GM12874 (cell line): ENCODE results near the gene CHCHD5.

Experiments
- TF ChIP-seq, protein P1 (sequence below): IDR thresholded peaks from 2 replicates; pipeline ENCODE4 v1.5.1; 2011; ENCODE audit warnings: low read depth, mild to moderate bottlenecking, control low read depth, low read length, moderate library complexity; ENCODE audit not compliant: insufficient read depth

CHCHD5 gene

GRCh38 chr2:112582314-112582746 lies 2.1 kb upstream of the CHCHD5 start:
- TF ChIP-seq, protein P1, sequence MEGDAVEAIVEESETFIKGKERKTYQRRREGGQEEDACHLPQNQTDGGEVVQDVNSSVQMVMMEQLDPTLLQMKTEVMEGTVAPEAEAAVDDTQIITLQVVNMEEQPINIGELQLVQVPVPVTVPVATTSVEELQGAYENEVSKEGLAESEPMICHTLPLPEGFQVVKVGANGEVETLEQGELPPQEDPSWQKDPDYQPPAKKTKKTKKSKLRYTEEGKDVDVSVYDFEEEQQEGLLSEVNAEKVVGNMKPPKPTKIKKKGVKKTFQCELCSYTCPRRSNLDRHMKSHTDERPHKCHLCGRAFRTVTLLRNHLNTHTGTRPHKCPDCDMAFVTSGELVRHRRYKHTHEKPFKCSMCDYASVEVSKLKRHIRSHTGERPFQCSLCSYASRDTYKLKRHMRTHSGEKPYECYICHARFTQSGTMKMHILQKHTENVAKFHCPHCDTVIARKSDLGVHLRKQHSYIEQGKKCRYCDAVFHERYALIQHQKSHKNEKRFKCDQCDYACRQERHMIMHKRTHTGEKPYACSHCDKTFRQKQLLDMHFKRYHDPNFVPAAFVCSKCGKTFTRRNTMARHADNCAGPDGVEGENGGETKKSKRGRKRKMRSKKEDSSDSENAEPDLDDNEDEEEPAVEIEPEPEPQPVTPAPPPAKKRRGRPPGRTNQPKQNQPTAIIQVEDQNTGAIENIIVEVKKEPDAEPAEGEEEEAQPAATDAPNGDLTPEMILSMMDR, result peak; percentile 32; the same call in 1 of the 2 replicates

- TF ChIP-seq, protein P1, result no peak
Observed at GRCh38 chr2:112583497-112584133, 794 bp upstream of the CHCHD5 start.

- TF ChIP-seq, protein P1, result no peak
Observed at GRCh38 chr2:112584891-112585250, 462 bp downstream of the CHCHD5 start.

- TF ChIP-seq, protein P1, result no peak
Observed at GRCh38 chr2:112585400-112585799, 991 bp downstream of the CHCHD5 start.

- TF ChIP-seq, protein P1, result no peak
Observed at GRCh38 chr2:112585873-112586464, 1.6 kb downstream of the CHCHD5 start.

GRCh38 chr2:112588611-112589045 lies 4.2 kb downstream of the CHCHD5 start:
- TF ChIP-seq, protein P1, result no peak

DNA sequence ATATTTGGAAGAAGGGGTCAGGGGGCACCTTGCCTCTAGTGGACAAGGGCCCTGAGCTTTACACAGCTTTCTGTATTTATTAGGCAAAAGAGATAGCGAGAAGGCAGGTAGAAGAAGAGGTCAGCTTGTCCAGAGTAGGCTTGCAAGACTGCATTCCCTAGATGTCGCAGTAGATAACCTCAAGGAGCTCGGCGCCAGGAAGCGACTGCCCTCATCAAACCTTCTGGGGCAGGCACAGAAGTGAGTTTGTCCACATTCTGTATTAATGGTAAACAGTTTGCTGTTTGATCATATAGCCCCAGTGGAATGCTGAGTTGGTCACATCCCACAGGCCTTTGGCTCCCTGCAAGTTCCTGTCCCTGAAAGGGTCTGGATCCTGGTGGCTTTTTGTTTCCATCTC lies 7.0 kb downstream of the CHCHD5 start:
- TF ChIP-seq, protein P1, result no peak
